Measurements from ENCODE around the gene EHMT2.

EHMT2 gene

GRCh38 chr6:31897612-31898382 is at the start of gene EHMT2 (continued):
- TF ChIP-seq ZSCAN5A (tag by site-specific recombination; IDR thresholded peaks at IDR 0.05), result no peak
- no peak for TF ChIP-seq ZNF266 (tag by site-specific recombination; IDR thresholded peaks at IDR 0.05; ENCODE audit: low read depth)
- TF ChIP-seq, protein P1, sequence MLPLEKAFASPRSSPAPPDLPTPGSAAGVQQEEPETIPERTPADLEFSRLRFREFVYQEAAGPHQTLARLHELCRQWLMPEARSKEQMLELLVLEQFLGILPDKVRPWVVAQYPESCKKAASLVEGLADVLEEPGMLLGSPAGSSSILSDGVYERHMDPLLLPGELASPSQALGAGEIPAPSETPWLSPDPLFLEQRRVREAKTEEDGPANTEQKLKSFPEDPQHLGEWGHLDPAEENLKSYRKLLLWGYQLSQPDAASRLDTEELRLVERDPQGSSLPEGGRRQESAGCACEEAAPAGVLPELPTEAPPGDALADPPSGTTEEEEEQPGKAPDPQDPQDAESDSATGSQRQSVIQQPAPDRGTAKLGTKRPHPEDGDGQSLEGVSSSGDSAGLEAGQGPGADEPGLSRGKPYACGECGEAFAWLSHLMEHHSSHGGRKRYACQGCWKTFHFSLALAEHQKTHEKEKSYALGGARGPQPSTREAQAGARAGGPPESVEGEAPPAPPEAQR (tag by site-specific recombination; IDR thresholded peaks at IDR 0.05), result no peak
- TF ChIP-seq ZNF624 (tag by site-specific recombination; IDR thresholded peaks at IDR 0.05), result no peak
- TF ChIP-seq ZSCAN16 (tag by site-specific recombination; IDR thresholded peaks at IDR 0.05), result no peak
- no peak for TF ChIP-seq ZNF621 (tag by site-specific recombination; IDR thresholded peaks at IDR 0.05)
- no peak for TF ChIP-seq ZBTB1 (tag by site-specific recombination; IDR thresholded peaks at IDR 0.05)
- no peak for TF ChIP-seq ZNF785 (tag by site-specific recombination; IDR thresholded peaks at IDR 0.05)
- TF ChIP-seq ZNF558 (tag by site-specific recombination; IDR thresholded peaks at IDR 0.05), result no peak
- no peak for TF ChIP-seq ZNF777 (tag by site-specific recombination; IDR thresholded peaks at IDR 0.05; ENCODE audit: borderline replicate concordance)
- no peak for TF ChIP-seq ZNF391 (tag by site-specific recombination; IDR thresholded peaks at IDR 0.05; ENCODE audit: borderline replicate concordance, low read depth)
- no peak for TF ChIP-seq ZNF707 (tag by site-specific recombination; IDR thresholded peaks at IDR 0.05)
- TF ChIP-seq KLF17 (tag by site-specific recombination; IDR thresholded peaks at IDR 0.05), result no peak
- TF ChIP-seq, protein P2, sequence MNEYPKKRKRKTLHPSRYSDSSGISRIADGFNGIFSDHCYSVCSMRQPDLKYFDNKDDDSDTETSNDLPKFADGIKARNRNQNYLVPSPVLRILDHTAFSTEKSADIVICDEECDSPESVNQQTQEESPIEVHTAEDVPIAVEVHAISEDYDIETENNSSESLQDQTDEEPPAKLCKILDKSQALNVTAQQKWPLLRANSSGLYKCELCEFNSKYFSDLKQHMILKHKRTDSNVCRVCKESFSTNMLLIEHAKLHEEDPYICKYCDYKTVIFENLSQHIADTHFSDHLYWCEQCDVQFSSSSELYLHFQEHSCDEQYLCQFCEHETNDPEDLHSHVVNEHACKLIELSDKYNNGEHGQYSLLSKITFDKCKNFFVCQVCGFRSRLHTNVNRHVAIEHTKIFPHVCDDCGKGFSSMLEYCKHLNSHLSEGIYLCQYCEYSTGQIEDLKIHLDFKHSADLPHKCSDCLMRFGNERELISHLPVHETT (tag by site-specific recombination; IDR thresholded peaks at IDR 0.05), result 0 out of 2 replicates have a peak, but pooled peaks have one; percentile 10
- TF ChIP-seq ZNF600 (tag by site-specific recombination; IDR thresholded peaks at IDR 0.05), result peak; percentile 33
- TF ChIP-seq ZNF350 (tag by site-specific recombination; IDR thresholded peaks at IDR 0.05), result no peak
- no peak for TF ChIP-seq PRDM6 (tag by site-specific recombination; IDR thresholded peaks at IDR 0.05)
- TF ChIP-seq ZBTB21 (tag by site-specific recombination; IDR thresholded peaks at IDR 0.05), result no peak
- no peak for TF ChIP-seq ZNF473 (tag by site-specific recombination; IDR thresholded peaks at IDR 0.05)
- no peak for TF ChIP-seq ZNF341 (tag by site-specific recombination; IDR thresholded peaks at IDR 0.05; ENCODE audit: low read depth)
- TF ChIP-seq, protein P3, sequence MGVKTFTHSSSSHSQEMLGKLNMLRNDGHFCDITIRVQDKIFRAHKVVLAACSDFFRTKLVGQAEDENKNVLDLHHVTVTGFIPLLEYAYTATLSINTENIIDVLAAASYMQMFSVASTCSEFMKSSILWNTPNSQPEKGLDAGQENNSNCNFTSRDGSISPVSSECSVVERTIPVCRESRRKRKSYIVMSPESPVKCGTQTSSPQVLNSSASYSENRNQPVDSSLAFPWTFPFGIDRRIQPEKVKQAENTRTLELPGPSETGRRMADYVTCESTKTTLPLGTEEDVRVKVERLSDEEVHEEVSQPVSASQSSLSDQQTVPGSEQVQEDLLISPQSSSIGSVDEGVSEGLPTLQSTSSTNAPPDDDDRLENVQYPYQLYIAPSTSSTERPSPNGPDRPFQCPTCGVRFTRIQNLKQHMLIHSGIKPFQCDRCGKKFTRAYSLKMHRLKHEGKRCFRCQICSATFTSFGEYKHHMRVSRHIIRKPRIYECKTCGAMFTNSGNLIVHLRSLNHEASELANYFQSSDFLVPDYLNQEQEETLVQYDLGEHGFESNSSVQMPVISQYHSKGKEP (tag by site-specific recombination; IDR thresholded peaks at IDR 0.05), result 0 out of 2 replicates have a peak, but pooled peaks have one; percentile 33
- peak; percentile 48; the same call in 1 of the 2 replicates for TF ChIP-seq YY1 (tag by site-specific recombination; IDR thresholded peaks at IDR 0.05)
- TF ChIP-seq ZNF37A (tag by site-specific recombination; IDR thresholded peaks at IDR 0.05), result no peak
- TF ChIP-seq ZSCAN30 (tag by site-specific recombination; IDR thresholded peaks at IDR 0.05), result 0 out of 2 replicates have a peak, but pooled peaks have one; percentile 8
- TF ChIP-seq, protein P4, sequence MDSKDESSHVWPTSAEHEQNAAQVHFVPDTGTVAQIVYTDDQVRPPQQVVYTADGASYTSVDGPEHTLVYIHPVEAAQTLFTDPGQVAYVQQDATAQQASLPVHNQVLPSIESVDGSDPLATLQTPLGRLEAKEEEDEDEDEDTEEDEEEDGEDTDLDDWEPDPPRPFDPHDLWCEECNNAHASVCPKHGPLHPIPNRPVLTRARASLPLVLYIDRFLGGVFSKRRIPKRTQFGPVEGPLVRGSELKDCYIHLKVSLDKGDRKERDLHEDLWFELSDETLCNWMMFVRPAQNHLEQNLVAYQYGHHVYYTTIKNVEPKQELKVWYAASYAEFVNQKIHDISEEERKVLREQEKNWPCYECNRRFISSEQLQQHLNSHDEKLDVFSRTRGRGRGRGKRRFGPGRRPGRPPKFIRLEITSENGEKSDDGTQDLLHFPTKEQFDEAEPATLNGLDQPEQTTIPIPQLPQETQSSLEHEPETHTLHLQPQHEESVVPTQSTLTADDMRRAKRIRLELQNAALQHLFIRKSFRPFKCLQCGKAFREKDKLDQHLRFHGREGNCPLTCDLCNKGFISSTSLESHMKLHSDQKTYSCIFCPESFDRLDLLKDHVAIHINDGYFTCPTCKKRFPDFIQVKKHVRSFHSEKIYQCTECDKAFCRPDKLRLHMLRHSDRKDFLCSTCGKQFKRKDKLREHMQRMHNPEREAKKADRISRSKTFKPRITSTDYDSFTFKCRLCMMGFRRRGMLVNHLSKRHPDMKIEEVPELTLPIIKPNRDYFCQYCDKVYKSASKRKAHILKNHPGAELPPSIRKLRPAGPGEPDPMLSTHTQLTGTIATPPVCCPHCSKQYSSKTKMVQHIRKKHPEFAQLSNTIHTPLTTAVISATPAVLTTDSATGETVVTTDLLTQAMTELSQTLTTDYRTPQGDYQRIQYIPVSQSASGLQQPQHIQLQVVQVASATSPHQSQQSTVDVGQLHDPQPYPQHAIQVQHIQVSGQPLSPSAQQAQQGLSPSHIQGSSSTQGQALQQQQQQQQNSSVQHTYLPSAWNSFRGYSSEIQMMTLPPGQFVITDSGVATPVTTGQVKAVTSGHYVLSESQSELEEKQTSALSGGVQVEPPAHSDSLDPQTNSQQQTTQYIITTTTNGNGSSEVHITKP (tag by site-specific recombination; IDR thresholded peaks at IDR 0.05), result no peak
- no peak for TF ChIP-seq ZNF274 (IDR thresholded peaks at IDR 0.05; ENCODE audit: low read length)
- no peak for TF ChIP-seq ZNF274 (tag by site-specific recombination; IDR thresholded peaks at IDR 0.05; ENCODE audit: borderline replicate concordance)
- no peak for TF ChIP-seq ZNF701 (tag by site-specific recombination; IDR thresholded peaks at IDR 0.05)
